ENCODE data around the gene CIT. TPM values are rescaled to one million over a fixed set of nuclear protein-coding genes. Genes with fewer than 3 reads are reported as not detected.

CIT gene
- total and polyA plus RNA-seq, 9 of the 15 experiments (the other 6 are each of a cell fraction or from before 2014, with no cell fraction given), result 1.1 to 46.7 (median 21.3) TPM

GRCh38 chr12:119758722-119759121 is 118.4 kb downstream of the CIT start:
- no peaks in the 10 kb centered on the region for H3K27me3 ChIP-seq (ENCODE audit: control insufficient read depth in 2 of 2, insufficient read depth in 2 of 2, low read length in 2 of 2)
- no peak for TF ChIP-seq MGA (IDR thresholded peaks at IDR 0.05)
- intact Hi-C loops (cut with micrococcal nuclease), result no loop called here
- 82% methylated on average over 4 of the region's 4 CpGs for WGBS (ENCODE audit: insufficient coverage, low coverage, missing lambda C conversion rate)
- peaks cover 77% of the 10 kb centered on the region for H3K36me3 ChIP-seq (ENCODE audit: control insufficient read depth, insufficient read depth, low read length)
- H3K4me2 ChIP-seq (ENCODE audit: insufficient read depth, low read length), result no peak overlapping the region
- no TSS peak for BruUV-seq (replicated peaks)
- ChIA-PET CTCF (ENCODE audit: low intra/inter-chr PET ratio) (no interaction called here), POLR2A (no interaction called here)
- no peak overlapping the region for H3K9ac ChIP-seq (ENCODE audit: insufficient read depth in 1 of 2, low read depth in 2 of 2, low read length in 2 of 2)
- H3K27ac ChIP-seq (ENCODE audit: extremely low read depth, low read depth, low read length), result no peak overlapping the region
- H2AFZ ChIP-seq (ENCODE audit: low read depth, low read length), result no peak overlapping the region
- in situ Hi-C loops (cut with MboI), result no loop called here
- DNase-seq (ENCODE audit: extremely low read depth in 1 of 4, low spot score in 3 of 4), result no peak
- no peak overlapping the region for H3K4me3 ChIP-seq
- no peaks in the 10 kb centered on the region for H3K79me2 ChIP-seq (ENCODE audit: control insufficient read depth, insufficient read depth, low read length)
- H3K9me1 ChIP-seq (ENCODE audit: control insufficient read depth, insufficient read depth, low read length), result no peaks in the 10 kb centered on the region
- no peak for ATAC-seq
- FAIRE-seq, result no peak
- H4K20me1 ChIP-seq (replicated peaks; ENCODE audit: control insufficient read depth, insufficient read depth, low read length), result no peaks in the 10 kb centered on the region
- H3K4me1 ChIP-seq (replicated peaks in 1 of 2; ENCODE audit: control insufficient read depth in 2 of 2, insufficient read depth in 2 of 2, low read length in 2 of 2), result no peaks in the 10 kb centered on the region
- no peaks in the 10 kb centered on the region for H3K9me3 ChIP-seq (replicated peaks; ENCODE audit: control insufficient read depth, insufficient read depth, low read depth, low read length)

Measured in K562 (cell line).